DMS114 treated with DMSO at 0.1 percent for 48 hours (cell line): ENCODE measurements around the gene RADIL.
A peak's percentile ranks its signal among the peaks of the same experiment; 100 is the strongest.

Experiments used
- DNase-seq: peaks from one replicate; lab custom pipeline; 2025; ENCODE audit not compliant: unreplicated experiment; lab: John Stamatoyannopoulos, UW

The RADIL gene

GRCh38 chr7:4779118-4779517 lies 104.4 kb downstream of the RADIL start:
- DNase-seq, result no peak

- DNase-seq, result no peak
These were observed 107.5 kb downstream of the RADIL start for GRCh38 chr7:4775848-4776623.

- peak; percentile 87 for DNase-seq
These were observed 108.2 kb downstream of the RADIL start, which contains the start of gene AP5Z1 for GRCh38 chr7:4775250-4775847. AP5Z1 (plus strand) TSS chr7:4775623; CDS start chr7:4775716, 93 bp downstream.

GRCh38 chr7:4774658-4775249 lies 108.8 kb downstream of the RADIL start:
- peak; percentile 55 for DNase-seq

GRCh38 chr7:4774007-4774406 lies 109.5 kb downstream of the RADIL start:
- DNase-seq, result no peak

GRCh38 chr7:4772306-4772705 lies 111.2 kb downstream of the RADIL start:
- DNase-seq, result no peak

- DNase-seq, result no peak
These were observed 111.8 kb downstream of the RADIL start for GRCh38 chr7:4771737-4772136.

- no peak for DNase-seq
These were observed 112.6 kb downstream of the RADIL start for GRCh38 chr7:4770886-4771285.

GRCh38 chr7:4769761-4770160 lies 113.8 kb downstream of the RADIL start:
- no peak for DNase-seq

GRCh38 chr7:4768597-4769569 lies 114.6 kb downstream of the RADIL start:
- no peak for DNase-seq

- DNase-seq, result no peak
These were observed 116.6 kb downstream of the RADIL start for GRCh38 chr7:4766666-4767519.

GRCh38 chr7:4765776-4766490 lies 117.6 kb downstream of the RADIL start:
- DNase-seq, result no peak

- DNase-seq, result no peak
These were observed 119.0 kb downstream of the RADIL start for GRCh38 chr7:4764402-4765007.

GRCh38 chr7:4763794-4764185 lies 119.7 kb downstream of the RADIL start:
- no peak for DNase-seq

GRCh38 chr7:4763091-4763793 lies 120.3 kb downstream of the RADIL start:
- no peak for DNase-seq

GRCh38 chr7:4762121-4763055 lies 121.1 kb downstream of the RADIL start:
- DNase-seq, result no peak

GRCh38 chr7:4760952-4761351 lies 122.6 kb downstream of the RADIL start:
- no peak for DNase-seq
